ENCODE measurements around the gene GRK5.

GRCh38 chr10:119328223-119328622 is 120.9 kb downstream of the GRK5 start:
- no peak for TF ChIP-seq CTCF (IDR thresholded peaks at IDR 0.05)
- no peak for TF ChIP-seq POLR2A (IDR thresholded peaks at IDR 0.05)
